HG03378 (cell line): ENCODE data around the gene SSBP2.

ENCODE experiments used
- ATAC-seq: cut with Tn5 transposase; IDR thresholded peaks from one replicate; pipeline ENCODE4 v1.9.1; 2021; ENCODE audit warnings: mild to moderate bottlenecking, moderate library complexity; ENCODE audit not compliant: unreplicated experiment

The SSBP2 gene

GRCh38 chr5:81402192-81402930 lies 348.5 kb downstream of the SSBP2 start:
- no peak for ATAC-seq

DNA sequence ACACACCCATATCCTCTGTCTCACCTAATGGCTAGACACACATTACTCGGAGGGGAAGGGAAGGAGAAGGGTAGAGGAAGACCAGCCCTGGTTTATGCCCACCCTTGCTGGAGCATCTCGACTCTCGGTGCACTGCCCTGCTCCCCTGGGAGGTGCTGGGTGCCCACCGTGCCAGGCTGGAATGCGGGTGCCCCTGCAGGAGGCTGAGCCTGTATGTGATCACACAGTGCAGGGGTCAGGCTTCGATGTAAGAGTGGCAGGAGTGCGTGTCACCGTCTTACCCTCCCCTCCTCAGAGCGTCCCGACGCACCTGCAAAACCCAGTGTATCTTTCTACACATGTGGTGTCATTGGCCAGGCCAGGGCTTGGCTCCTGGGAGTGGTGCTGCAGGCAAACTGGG lies 349.6 kb downstream of the SSBP2 start:
- no peak for ATAC-seq

GRCh38 chr5:81400375-81400774 lies 350.5 kb downstream of the SSBP2 start:
- no peak for ATAC-seq

DNA sequence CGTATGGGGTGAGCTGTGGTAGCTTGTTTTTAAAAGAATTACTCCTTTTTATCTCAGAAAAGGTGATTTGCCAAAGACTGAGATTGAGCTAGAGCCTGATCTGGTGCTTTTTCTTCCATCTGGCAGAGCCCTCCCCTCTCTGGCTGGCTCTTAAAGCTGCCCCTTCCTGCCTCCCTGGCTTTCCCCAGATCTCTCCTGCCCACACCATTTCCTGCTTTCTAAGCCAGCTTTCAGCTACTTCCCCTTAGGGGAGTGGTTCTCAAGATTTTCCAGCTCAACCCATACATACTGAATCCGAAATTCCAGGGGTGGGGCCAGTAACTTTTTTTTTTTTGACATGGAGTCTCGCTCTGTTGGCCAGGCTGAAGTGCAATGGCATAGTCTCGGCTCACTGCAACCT lies 352.2 kb downstream of the SSBP2 start:
- ATAC-seq: no peak

DNA sequence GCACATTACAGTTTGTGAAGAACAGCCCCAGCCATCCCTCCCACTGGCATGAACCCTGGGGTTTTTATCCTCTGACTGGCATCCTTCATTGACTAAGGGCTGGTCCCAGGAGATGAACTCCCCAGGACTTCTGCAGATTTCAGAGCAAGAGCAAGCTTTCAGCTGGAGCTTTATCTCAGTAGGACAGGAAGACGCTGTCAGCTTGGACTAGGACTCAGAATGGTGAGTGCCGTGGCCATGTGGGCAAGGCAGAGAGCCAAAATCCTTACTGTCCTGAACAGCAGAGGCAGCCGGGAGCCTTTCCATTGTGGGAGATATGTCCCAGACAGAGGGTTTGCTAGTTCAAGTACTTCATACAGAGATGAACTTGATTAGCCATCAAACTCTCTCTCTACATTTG lies 353.7 kb downstream of the SSBP2 start:
- ATAC-seq: no peak

GRCh38 chr5:81395262-81395661 lies 355.6 kb downstream of the SSBP2 start:
- ATAC-seq: no peak

- no peak for ATAC-seq
Observed at GRCh38 chr5:81393783-81394718, 356.8 kb downstream of the SSBP2 start, which contains the start of gene ACOT12. Gene ACOT12 (minus strand): TSS chr5:81394134. CDS start chr5:81394114, 20 bp downstream.

DNA sequence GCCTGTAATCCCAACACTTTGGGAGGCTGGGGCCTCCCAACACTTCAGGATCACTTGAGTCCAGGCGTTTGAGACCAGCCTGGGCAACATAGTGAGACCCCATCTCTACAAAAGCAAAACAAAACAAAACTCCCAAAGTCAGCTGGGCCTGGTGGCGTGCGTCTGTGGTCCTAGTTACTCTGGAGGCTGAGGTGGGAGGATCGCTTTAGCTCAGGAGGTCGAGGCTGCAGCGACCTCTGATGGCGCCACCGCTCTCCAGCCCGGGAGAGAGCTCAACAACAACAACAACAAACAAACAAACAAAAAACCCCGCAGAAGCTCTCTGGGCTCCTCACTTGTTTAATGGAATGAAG lies 357.5 kb downstream of the SSBP2 start:
- ATAC-seq: no peak

DNA sequence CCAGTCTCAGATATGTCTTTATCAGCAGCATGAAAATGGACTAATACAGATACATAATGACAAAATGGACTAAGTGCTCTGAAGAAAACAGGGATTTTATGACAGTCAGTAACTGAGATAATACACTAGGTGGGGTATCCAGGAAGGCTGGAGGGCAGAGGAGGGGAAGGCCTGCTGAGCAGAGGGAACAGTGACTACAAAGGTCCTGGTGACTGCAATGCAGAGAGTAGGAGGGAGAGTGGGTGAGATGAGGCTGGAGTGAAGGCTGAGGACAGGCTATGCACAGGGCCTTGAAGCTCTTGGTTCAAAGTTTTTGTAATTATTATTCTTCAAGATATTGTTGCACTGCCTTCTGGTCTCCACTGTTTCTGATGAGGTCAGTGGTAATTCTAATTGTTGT lies 361.9 kb downstream of the SSBP2 start:
- no peak for ATAC-seq

DNA sequence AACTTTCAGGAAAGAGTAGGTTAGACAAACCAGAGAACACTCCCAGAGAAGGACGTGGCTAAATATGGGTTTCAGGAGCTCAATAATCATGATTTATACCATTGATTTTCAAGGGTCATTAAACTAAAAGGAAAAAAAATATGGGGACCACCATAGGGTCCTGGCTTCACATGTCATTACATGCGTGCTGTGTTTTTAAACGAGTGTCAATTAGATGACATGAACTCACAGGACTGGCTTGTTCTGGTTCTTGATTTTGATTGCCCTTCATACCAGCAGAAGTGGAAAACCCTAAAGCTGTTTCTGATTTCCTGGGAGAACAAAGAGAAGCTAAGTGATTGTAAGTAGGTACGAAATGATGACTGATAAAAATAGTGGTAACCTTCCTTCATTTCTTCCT lies 362.7 kb downstream of the SSBP2 start:
- no peak for ATAC-seq

- no peak for ATAC-seq
Observed at GRCh38 chr5:81383867-81384266, 367.0 kb downstream of the SSBP2 start.

- ATAC-seq: no peak
Observed at GRCh38 chr5:81371354-81371876, 379.5 kb downstream of the SSBP2 start.

DNA sequence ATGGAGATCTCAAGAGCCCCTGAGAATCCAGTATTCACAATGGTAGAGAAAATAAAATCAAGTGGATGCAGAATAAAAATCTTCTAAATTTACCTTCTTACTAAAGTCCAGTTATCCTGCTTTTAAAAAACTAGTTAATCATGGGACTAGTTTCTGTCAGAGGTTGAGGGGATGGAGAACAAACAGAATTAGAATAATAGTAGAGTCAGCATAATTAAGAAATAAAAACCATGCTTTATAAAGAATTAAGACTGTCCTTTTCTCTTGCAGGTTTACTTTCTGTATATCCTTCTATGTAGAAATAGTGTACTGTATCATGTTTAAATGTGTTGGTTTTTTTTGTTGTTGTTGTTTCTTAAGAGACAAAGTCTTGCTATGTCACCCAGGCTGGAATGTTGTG lies 380.0 kb downstream of the SSBP2 start:
- no peak for ATAC-seq

- ATAC-seq: no peak
Observed at GRCh38 chr5:81365541-81365940, 385.4 kb downstream of the SSBP2 start.

DNA sequence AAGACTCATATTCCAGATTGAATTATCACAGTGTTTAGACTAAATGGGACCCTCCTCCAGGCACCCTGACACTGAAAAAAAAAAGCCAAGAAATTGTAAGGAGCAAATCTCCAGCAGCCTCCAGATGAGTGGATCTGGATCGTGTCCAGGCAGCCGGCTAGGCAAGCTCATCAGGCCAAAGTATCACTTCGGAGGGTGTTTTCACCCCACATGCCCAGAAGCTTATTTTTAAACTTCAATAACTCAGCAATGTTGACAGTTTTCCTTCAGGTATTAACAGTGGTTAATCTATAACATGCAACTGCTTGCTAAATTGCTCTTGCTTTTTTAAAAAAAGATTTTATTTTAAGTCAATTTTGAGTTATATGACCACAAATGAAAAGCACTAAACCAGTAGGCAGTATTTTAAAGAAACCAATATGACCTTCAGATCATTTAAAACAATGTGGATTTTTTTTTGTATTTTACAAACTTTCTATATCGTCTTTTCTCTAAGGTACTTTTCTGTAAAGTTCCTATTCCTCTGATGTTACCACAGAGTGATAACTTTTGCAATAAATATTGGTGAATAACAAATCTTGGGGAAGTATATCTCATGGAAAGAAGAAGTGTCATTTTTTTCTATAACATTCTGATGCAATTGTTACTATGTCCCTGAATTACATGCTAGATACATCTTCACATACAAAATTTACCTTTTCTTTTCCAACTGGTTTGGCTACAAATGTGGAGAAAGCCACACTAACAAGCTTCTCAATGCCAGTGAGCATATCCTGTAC lies 387.6 kb downstream of the SSBP2 start:
- no peak for ATAC-seq
